Spinal cord (tissue), 10 donors: ENCODE data around the gene HOXC5. TPM values are rescaled to one million over a fixed set of nuclear protein-coding genes. Genes with fewer than 3 reads are reported as not detected.

Source experiments
- DNase-seq, 6 donors: peaks; one replicate each; pipeline versions ENCODE4 v3.0.0 to v3.0.0-alpha.2; 2013 to 2015; ENCODE audit warnings: low spot score in 6 of 6, low read depth in 4 of 6
- H3K27ac ChIP-seq: one replicate; pipeline ENCODE4 v1.5.1; 2013; ENCODE audit warnings: low read depth, low read length, control low read depth
- H3K27me3 ChIP-seq: one replicate; pipeline ENCODE4 v1.6.1; 2013; ENCODE audit warnings: low read length; ENCODE audit not compliant: control insufficient read depth, insufficient read depth
- H3K36me3 ChIP-seq: one replicate; pipeline ENCODE4 v1.6.1; 2013; ENCODE audit warnings: low read length; ENCODE audit not compliant: control insufficient read depth, insufficient read depth
- H3K4me1 ChIP-seq: one replicate; pipeline ENCODE4 v1.6.1; 2013; ENCODE audit warnings: low read length; ENCODE audit not compliant: control insufficient read depth, insufficient read depth
- H3K4me3 ChIP-seq: one replicate; pipeline ENCODE4 v1.5.1; 2013; ENCODE audit warnings: low read depth, low read length, control low read depth
- H3K9me3 ChIP-seq: one replicate; pipeline ENCODE4 v1.6.1; 2013; ENCODE audit warnings: low read length; ENCODE audit not compliant: control insufficient read depth, insufficient read depth
- WGBS: methylation state at CpG from one replicate; pipeline ENCODE4 v1.1.5; 2013; ENCODE audit warnings: missing lambda C conversion rate; ENCODE audit not compliant: insufficient coverage; 5-methylcytosine and 5-hydroxymethylcytosine counted together
- polyA plus RNA-seq, 2 donors: library from polyadenylated mRNA; unstranded; fragments of 120-200 nt; gene quantifications; one replicate each; pipeline ENCODE4 v1.2.1, GENCODE V29; 2013; ENCODE audit not compliant: insufficient read length in 2 of 2
- total RNA-seq, 2 donors: library from RNA; depleted of rRNA in 1 of 2; stranded (reverse); fragments of 120-200 nt in 1 of 2; fragments of >200 nt in 1 of 2; gene quantifications; one replicate each; pipeline versions ENCODE4 v1.2.3 to v1.2.4, GENCODE V29; 2013 to 2014
- donor health status: healthy.

HOXC5 gene
- total and polyA plus RNA-seq, 4 donors: 2.4 to 16.3 (median 8.1) TPM

GRCh38 chr12:54012631-54013409 lies 20.0 kb upstream of the HOXC5 start:
- H3K36me3 ChIP-seq: no peaks in the 10 kb centered on the region
- no peak for DNase-seq
- H3K4me3 ChIP-seq: no peak overlapping the region
- H3K27ac ChIP-seq: peak overlapping the region; percentile 100
- no peaks in the 10 kb centered on the region for H3K9me3 ChIP-seq
- H3K27me3 ChIP-seq: peaks cover 2% of the 10 kb centered on the region
- peaks cover 74% of the 10 kb centered on the region for H3K4me1 ChIP-seq
- 67% methylated on average over 1 of the region's 6 CpGs for WGBS

- 7% methylated on average over 16 of the region's 36 CpGs for WGBS
- peak overlapping the region; percentile 47 for H3K4me3 ChIP-seq
Observed at GRCh38 chr12:54014377-54015017, 18.4 kb upstream of the HOXC5 start.

GRCh38 chr12:54015018-54015931 lies 17.6 kb upstream of the HOXC5 start:
- no peaks in the 10 kb centered on the region for H3K9me3 ChIP-seq
- WGBS: 40% methylated on average over 7 of the region's 23 CpGs
- H3K4me3 ChIP-seq: peak overlapping the region; percentile 47
- no peaks in the 10 kb centered on the region for H3K36me3 ChIP-seq
- peaks cover 2% of the 10 kb centered on the region for H3K27me3 ChIP-seq
- DNase-seq: peak in 1 of 6 donors; percentile 69
- peak overlapping the region; percentile 100 for H3K27ac ChIP-seq
- H3K4me1 ChIP-seq: peaks cover 76% of the 10 kb centered on the region

More at GRCh38 chr12:54014377-54015017, 18.4 kb upstream of the HOXC5 start:
- no peaks in the 10 kb centered on the region for H3K9me3 ChIP-seq
- H3K27me3 ChIP-seq: peaks cover 2% of the 10 kb centered on the region
- H3K27ac ChIP-seq: peak overlapping the region; percentile 100
- no peaks in the 10 kb centered on the region for H3K36me3 ChIP-seq
- peaks cover 76% of the 10 kb centered on the region for H3K4me1 ChIP-seq
- no peak for DNase-seq

GRCh38 chr12:54016051-54016450 lies 16.8 kb upstream of the HOXC5 start:
- H3K27ac ChIP-seq: peak overlapping the region; percentile 100

GRCh38 chr12:54016478-54016964 lies 16.3 kb upstream of the HOXC5 start:
- 2% methylated on average over 13 of the region's 25 CpGs for WGBS
- Histone ChIP-seq H3K36me3 (no peaks in the 10 kb centered on the region), H3K9me3 (no peaks in the 10 kb centered on the region), H3K4me1 (peaks cover 84% of the 10 kb centered on the region), H3K27ac (peak overlapping the region; percentile 100), H3K4me3 (peak overlapping the region; percentile 88), H3K27me3 (peaks cover 2% of the 10 kb centered on the region)
- peak in 3 of 6 donors; percentile 77 to 94 (median 80) for DNase-seq

More at GRCh38 chr12:54016051-54016450, 16.8 kb upstream of the HOXC5 start:
- Histone ChIP-seq H3K9me3 (no peaks in the 10 kb centered on the region), H3K4me3 (peak overlapping the region; percentile 88), H3K27me3 (peaks cover 2% of the 10 kb centered on the region), H3K4me1 (peaks cover 81% of the 10 kb centered on the region), H3K36me3 (no peaks in the 10 kb centered on the region)
- 15% methylated on average over 2 of the region's 3 CpGs for WGBS
- no peak for DNase-seq

- H3K9me3 ChIP-seq: no peaks in the 10 kb centered on the region
- peak overlapping the region; percentile 88 for H3K4me3 ChIP-seq
- peak in 1 of 6 donors; percentile 88 for DNase-seq
- H3K27me3 ChIP-seq: peaks cover 2% of the 10 kb centered on the region
- peaks cover 88% of the 10 kb centered on the region for H3K4me1 ChIP-seq
- peak overlapping the region; percentile 100 for H3K27ac ChIP-seq
- no peaks in the 10 kb centered on the region for H3K36me3 ChIP-seq
- WGBS: 1% methylated on average over 21 of the region's 24 CpGs
Observed at GRCh38 chr12:54017027-54017788, 15.6 kb upstream of the HOXC5 start.

- Histone ChIP-seq H3K9me3 (no peaks in the 10 kb centered on the region), H3K36me3 (no peaks in the 10 kb centered on the region), H3K27me3 (peaks cover 2% of the 10 kb centered on the region), H3K27ac (peak overlapping the region; percentile 100), H3K4me3 (peak overlapping the region; percentile 88), H3K4me1 (peaks cover 89% of the 10 kb centered on the region)
- 1% methylated on average over 22 of the region's 34 CpGs for WGBS
- peak in 5 of 6 donors; percentile 84 to 97 (median 89) for DNase-seq
Observed at GRCh38 chr12:54017878-54018467, 14.9 kb upstream of the HOXC5 start.

- peak overlapping the region; percentile 88 for H3K4me3 ChIP-seq
- peak in 1 of 6 donors; percentile 61 for DNase-seq
- peaks cover 89% of the 10 kb centered on the region for H3K4me1 ChIP-seq
- H3K27ac ChIP-seq: peak overlapping the region; percentile 100
- no peaks in the 10 kb centered on the region for H3K36me3 ChIP-seq
- no peaks in the 10 kb centered on the region for H3K9me3 ChIP-seq
- H3K27me3 ChIP-seq: peaks cover 2% of the 10 kb centered on the region
- WGBS: 25% methylated on average over 15 of the region's 29 CpGs
Observed at GRCh38 chr12:54018468-54018984, 14.3 kb upstream of the HOXC5 start.
